Fibroblast of mammary gland (primary cell): Measurements from ENCODE around the gene NEU4.

Experiments
- DNase-seq: peaks from one replicate; pipeline ENCODE4 v3.0.0-alpha.2; 2010; ENCODE audit warnings: low read depth
- H3K4me3 ChIP-seq: 2 replicates; pipeline ENCODE4 v1.5.1; 2011; ENCODE audit warnings: low read depth, mild to moderate bottlenecking, low read length, moderate library complexity; ENCODE audit not compliant: control insufficient read depth
- TF ChIP-seq, protein P1 (sequence below): conservative IDR thresholded peaks from 2 replicates; pipeline ENCODE4 v1.5.1; 2011; ENCODE audit warnings: low read depth, low read length, inconsistent platforms; ENCODE audit not compliant: control insufficient read depth, insufficient read depth

The NEU4 gene

GRCh38 chr2:241855245-241855887 lies 46.4 kb downstream of the NEU4 start:
- DNase-seq: no peak
- no peak overlapping the region for H3K4me3 ChIP-seq
- TF ChIP-seq, protein P1, sequence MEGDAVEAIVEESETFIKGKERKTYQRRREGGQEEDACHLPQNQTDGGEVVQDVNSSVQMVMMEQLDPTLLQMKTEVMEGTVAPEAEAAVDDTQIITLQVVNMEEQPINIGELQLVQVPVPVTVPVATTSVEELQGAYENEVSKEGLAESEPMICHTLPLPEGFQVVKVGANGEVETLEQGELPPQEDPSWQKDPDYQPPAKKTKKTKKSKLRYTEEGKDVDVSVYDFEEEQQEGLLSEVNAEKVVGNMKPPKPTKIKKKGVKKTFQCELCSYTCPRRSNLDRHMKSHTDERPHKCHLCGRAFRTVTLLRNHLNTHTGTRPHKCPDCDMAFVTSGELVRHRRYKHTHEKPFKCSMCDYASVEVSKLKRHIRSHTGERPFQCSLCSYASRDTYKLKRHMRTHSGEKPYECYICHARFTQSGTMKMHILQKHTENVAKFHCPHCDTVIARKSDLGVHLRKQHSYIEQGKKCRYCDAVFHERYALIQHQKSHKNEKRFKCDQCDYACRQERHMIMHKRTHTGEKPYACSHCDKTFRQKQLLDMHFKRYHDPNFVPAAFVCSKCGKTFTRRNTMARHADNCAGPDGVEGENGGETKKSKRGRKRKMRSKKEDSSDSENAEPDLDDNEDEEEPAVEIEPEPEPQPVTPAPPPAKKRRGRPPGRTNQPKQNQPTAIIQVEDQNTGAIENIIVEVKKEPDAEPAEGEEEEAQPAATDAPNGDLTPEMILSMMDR: no peak

DNA sequence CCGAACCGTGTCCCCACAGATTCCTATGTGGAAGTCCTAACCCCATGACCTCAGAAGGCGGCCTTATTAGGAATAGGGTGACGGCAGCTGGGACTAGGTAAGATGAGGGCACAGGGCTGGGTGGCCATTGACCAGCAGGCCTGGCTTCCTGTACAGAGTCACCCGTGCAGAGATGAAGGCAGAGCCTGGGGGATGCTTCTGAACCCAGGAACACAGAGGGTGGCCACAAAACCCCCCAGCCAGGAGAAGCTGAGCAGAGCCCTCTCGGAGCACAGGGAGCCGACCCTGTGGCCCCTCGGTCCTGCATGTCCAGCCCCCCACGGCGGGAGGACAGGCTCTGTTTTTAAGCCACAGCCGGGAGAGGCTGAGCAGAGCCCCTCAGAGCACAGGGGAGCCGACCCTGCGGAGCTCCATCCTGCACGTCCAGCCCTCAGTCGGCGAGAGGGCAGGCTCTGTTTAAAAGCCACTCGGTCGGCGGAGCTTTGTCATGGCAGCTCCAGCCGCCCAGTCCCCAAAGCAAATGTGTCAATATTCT lies 47.0 kb downstream of the NEU4 start:
- no peak overlapping the region for H3K4me3 ChIP-seq
- no peak for DNase-seq
- TF ChIP-seq, protein P1: no peak

DNA sequence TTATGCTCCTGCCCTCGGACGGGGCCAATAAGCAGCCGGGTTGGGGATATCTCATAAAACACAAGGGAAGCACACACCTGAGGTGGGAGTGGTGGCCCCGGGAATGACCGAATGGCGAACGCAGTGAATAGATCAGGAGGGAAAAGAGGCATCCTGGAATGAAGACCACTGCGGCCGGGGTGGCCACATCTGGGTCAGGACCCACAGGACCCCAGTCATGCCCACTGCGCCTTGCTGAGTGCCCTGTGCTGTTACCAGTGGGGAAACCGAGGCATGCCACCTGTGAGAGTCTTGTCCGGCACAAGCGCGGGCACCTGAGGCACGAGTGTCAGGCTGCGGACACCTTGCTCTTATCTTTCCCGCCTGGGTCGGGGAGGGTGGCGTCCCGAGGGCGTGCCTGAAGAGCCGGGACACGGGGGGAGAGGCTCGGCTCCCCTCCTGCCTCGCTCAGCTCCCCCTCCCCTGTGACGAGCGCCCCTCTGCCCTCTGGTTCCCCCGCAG lies 48.1 kb downstream of the NEU4 start:
- no peak for DNase-seq
- TF ChIP-seq, protein P1: no peak
- no peak overlapping the region for H3K4me3 ChIP-seq

DNA sequence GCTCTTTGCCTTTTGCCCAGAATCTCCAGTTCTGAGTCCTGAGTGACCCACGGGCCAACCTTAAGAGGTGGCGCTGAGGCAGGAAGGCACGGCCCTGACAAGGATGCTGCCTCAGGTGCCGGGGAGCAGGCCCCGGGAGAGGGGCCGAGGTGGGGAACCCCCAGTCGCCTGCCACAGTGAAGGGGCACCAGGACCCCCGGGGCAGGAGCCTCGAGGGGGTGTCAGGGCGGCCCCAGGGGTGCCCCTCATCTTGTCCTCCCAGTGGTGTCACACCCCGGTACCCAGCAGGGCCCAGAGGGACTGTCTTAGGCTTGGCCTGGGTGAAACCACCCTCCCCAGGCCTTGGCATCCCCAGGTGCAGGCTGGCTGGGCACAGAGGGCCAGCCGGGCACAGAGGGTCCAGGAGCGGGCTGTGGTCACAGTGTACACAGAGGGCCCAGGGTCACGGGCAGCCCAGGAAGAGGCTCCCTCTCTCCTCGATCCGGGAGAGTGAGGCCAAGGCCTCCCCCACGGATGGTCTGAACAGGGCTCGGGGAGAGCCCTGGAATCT lies 48.7 kb downstream of the NEU4 start:
- TF ChIP-seq, protein P1: no peak

GRCh38 chr2:241858206-241859016 lies 49.4 kb downstream of the NEU4 start, which contains the start of gene PDCD1:
PDCD1 (minus strand) TSS chr2:241858894; CDS start chr2:241858838, 56 bp downstream.
- no peak for DNase-seq
- TF ChIP-seq, protein P1: no peak
- no peak within 1 kb of the TSS for H3K4me3 ChIP-seq

More for the DNA sequence above, 48.7 kb downstream of the NEU4 start:
- no peak overlapping the region for H3K4me3 ChIP-seq
- no peak for DNase-seq

- no peak overlapping the region for H3K4me3 ChIP-seq
- TF ChIP-seq, protein P1: no peak
- no peak for DNase-seq
Measured at GRCh38 chr2:241859017-241859435, 50.0 kb downstream of the NEU4 start.
